WI38 (cell line): Measurements from ENCODE around the gene GLS.

Experiments used
- H3K4me3 ChIP-seq: 2 replicates; pipeline ENCODE4 v1.5.1; 2011; ENCODE audit warnings: low read depth, mild to moderate bottlenecking, control low read depth, low read length
- TF ChIP-seq, protein P1 (sequence below): IDR thresholded peaks from 2 replicates; pipeline ENCODE4 v1.5.1; 2012; ENCODE audit warnings: low read depth, mild to moderate bottlenecking, control low read depth, low read length

GLS gene

DNA sequence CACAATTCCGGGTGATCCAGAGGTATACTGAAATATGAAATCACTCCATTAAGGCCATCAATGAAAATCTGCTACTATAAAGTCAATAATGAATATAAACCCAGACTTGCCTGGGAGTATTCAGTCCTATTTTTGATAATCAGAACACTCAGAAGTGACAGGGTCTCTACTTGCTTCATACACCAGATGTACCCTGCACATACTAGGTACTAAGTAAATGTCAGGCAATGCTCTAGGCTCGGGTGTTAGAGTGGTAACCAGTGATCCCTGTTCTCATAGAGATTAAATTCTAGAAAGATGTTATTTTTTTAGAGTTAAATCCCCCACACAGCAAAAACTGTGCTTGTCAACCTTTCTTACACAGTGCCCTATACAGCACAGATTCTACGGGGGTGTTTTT is 121.0 kb downstream of the GLS start:
- TF ChIP-seq, protein P1, sequence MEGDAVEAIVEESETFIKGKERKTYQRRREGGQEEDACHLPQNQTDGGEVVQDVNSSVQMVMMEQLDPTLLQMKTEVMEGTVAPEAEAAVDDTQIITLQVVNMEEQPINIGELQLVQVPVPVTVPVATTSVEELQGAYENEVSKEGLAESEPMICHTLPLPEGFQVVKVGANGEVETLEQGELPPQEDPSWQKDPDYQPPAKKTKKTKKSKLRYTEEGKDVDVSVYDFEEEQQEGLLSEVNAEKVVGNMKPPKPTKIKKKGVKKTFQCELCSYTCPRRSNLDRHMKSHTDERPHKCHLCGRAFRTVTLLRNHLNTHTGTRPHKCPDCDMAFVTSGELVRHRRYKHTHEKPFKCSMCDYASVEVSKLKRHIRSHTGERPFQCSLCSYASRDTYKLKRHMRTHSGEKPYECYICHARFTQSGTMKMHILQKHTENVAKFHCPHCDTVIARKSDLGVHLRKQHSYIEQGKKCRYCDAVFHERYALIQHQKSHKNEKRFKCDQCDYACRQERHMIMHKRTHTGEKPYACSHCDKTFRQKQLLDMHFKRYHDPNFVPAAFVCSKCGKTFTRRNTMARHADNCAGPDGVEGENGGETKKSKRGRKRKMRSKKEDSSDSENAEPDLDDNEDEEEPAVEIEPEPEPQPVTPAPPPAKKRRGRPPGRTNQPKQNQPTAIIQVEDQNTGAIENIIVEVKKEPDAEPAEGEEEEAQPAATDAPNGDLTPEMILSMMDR: no peak
- H3K4me3 ChIP-seq: no peak overlapping the region

DNA sequence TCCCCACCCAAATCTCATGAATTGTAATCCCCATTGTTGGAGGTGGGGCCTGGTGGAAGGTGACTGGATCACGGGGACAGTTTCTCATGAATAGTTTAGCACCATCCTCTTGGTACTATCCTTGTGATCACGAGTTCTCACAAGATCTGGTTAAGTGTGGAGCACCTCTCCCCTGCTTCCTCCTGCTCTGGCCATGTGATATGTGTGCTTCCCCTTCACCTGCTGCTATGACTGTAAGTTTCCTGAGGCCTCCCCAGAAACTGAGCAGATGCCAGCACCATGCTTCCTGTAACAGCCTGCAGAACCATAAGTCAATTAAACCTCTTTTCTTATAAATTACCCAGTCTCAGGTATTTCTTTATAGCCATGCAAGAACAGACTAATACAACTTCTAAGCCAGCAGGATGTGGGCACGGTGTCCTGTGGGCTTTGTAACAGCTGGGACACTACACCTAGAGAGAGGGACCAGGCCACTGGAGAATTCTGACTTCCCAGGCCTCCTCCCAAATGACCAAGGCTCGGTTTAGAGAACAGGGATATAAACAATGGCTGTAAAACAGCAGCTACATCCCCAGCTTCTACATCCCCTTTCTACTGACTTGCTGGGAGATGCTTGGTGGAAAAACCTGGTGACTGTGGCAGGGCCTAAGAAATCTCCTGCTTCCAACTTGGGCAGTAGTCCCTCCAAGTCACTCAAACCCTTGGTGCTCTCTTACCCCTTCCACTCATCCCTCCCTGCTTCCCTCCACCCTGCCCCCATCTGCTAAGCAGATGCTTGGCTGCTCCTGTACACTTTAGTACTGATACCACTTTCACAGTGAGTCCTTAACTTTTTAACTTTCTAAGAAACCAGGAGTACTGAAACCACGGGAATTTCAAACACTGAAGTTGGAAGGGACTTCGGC is 123.0 kb downstream of the GLS start:
- TF ChIP-seq, protein P1: no peak
- H3K4me3 ChIP-seq: no peak overlapping the region

DNA sequence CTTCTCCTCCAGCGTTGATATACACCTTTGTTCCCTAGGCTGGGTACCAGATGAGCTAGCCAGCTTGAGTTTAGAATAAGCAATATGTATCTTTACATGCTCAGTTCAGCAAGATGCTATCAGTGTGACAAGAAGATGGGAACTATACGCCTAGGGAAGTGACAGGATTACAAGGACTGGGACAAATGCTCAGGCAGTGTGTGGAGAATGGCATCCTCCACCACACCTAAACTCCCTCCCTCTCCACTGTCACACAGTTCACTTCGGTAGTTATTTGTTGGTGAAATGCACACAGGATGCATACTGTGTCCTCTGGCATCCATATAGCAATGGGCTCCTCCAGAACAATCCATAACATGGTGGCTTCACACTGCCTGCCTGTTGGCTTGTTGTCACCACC is 125.7 kb downstream of the GLS start:
- no peak overlapping the region for H3K4me3 ChIP-seq
- TF ChIP-seq, protein P1: no peak

DNA sequence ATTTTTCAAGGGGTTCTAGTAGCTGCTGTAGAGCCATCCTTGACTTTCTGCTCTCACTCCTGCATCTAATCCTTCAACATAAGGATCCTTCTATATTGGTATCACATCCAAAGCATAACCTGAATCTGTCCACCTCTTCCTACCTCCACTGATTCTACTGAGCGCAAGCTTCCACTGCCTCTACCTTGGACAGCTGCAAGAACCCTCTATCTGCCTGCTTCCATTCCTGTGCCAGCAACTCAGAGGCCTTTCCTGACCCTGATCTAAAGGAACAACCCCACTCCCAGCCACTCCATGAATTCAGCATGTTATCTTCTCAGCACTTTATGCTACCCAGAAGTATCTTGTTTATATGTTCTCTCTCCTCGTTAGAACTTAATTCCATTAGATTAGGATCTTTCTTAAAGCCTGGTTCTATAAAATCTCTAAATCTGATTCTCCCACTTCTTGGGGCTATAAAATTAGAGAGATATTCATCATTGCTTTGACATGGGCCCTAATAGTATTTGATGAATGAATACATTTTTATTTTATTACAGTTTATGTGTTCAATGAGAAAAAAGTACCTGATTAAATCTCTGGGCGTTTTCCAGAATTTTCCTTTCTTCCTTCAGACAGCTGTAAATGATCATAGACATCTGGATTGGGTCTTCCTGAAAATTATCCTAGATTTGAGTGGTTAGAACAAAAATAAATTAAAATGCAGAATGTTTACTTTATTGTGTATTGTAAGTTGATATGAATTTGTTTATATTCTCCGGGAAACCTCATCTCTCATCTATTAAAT is 126.6 kb downstream of the GLS start:
- TF ChIP-seq, protein P1: no peak

DNA sequence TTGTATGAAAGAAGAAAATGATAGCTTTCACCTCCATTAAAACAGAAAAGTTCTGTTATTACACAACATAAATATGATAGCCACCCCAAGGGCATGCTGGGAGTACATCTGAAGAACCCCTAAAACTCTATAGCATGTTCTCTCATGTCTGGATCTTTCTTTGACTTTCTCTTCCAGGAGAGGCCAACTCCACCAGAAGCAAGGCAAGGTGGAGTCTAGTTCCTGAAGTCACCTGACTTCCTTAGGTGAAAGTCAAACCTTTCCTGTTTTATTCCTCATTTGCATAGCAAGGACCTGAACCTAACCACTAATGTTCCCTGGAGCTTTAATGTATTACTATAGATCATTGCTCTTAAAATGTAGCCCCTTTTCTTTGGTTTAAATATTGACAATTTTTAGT is 127.7 kb downstream of the GLS start:
- H3K4me3 ChIP-seq: no peak overlapping the region
- TF ChIP-seq, protein P1: no peak

More for the DNA sequence above, 126.6 kb downstream of the GLS start:
- H3K4me3 ChIP-seq: no peak overlapping the region

DNA sequence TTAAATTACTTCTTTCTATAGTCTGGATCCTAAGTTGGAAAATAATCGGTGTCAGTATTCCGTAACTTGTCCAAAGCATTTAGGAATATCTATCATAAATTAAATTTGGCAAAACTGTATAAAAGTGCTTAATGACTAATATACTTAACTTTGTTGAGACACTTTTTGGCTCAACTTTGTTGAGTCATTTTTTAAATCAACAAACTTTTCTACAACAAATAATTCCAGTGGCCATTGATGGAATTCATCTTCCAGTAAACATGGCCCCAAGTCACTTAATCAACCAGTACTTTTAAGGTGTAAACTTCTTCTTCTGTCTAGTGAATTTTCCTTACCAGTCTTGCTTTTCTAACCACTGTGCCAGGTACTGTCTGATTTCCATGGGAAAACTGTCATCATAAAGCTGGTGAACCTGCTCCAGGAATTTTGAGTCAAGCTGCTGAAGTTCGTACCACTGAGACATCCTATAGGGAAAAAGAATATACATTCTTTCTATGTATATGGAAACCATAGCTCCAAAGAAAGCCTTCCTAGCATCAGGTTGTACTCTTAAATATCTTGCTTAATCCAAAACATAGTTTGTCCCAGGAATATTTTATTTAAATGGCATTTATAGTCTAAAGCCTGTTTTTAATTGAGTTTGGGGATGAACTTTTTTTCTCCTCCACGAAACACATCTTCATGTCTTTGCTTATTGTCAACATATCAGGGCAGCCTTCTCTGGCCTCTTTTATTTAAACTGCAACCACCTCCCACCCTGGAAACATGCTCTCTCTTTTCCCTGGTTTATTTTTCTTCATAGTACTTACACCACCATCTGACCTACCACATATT is 129.1 kb downstream of the GLS start:
- TF ChIP-seq, protein P1: no peak
- H3K4me3 ChIP-seq: no peak overlapping the region
